Activated T-helper 2 cell treated with anti-CD3 and anti-CD28 coated beads, Interferon-gamma antibody, Interleukin-2, Interleukin-4, amounts not matched to agents 10 μg/mL and 5 μg/mL and 100 μg/mL, durations not matched to agents 14 hours and 24 hours and 36 hours (primary cell): ENCODE data around the gene MOG. TPM values are rescaled to one million over a fixed set of nuclear protein-coding genes. Genes with fewer than 3 reads are reported as not detected.
A peak's percentile ranks its signal among the peaks of the same experiment; 100 is the strongest.
"Not testable (repeated sequence)": the region's sequence is repeated elsewhere in the genome, so short reads cannot be mapped to it uniquely, and the experiment has no call there.

Source experiments
- DNase-seq: peaks from one replicate; pipeline ENCODE4 v3.0.0; 2021; ENCODE audit warnings: low spot score
- H3K27ac Mint-ChIP-seq: one replicate; pipeline ENCODE4 v1.8.0; 2021; ENCODE audit warnings: mixed read lengths
- H3K27me3 Mint-ChIP-seq: one replicate; pipeline ENCODE4 v1.8.0; 2021; ENCODE audit warnings: low read depth, mixed read lengths
- H3K36me3 Mint-ChIP-seq: one replicate; pipeline ENCODE4 v1.8.0; 2021; ENCODE audit warnings: low read depth, mixed read lengths
- H3K4me1 Mint-ChIP-seq: one replicate; pipeline ENCODE4 v1.8.0; 2021; ENCODE audit warnings: low read depth, mixed read lengths
- H3K4me3 Mint-ChIP-seq: one replicate; pipeline ENCODE4 v1.8.0; 2021; ENCODE audit warnings: low read depth, mild to moderate bottlenecking, moderate library complexity, mixed read lengths
- H3K9me3 Mint-ChIP-seq: one replicate; pipeline ENCODE4 v1.8.0; 2021; ENCODE audit warnings: mixed read lengths
- intact Hi-C: fragments of 100-400 bp; cut with micrococcal nuclease; formaldehyde crosslinking; loops from one replicate; pipeline ENCODE4 v1.15.1; 2023
- total RNA-seq: library from RNA; stranded (reverse); gene quantifications from 2 replicates; pipeline ENCODE4 v1.2.3, GENCODE V29; 2022

MOG gene
- total RNA-seq, 1 donor from 2014 or later: not detected

- peaks cover 7% of the 10 kb centered on the region for H3K4me1 Mint-ChIP-seq
- H3K9me3 Mint-ChIP-seq: no peaks in the 10 kb centered on the region
- peak overlapping the region; percentile 98 for H3K27ac Mint-ChIP-seq
- H3K36me3 Mint-ChIP-seq: no peaks in the 10 kb centered on the region
- H3K4me3 Mint-ChIP-seq: peak overlapping the region; percentile 88
- H3K27me3 Mint-ChIP-seq: peaks cover 4% of the 10 kb centered on the region
- DNase-seq: peak; percentile 94
- intact Hi-C loops: loop anchor here (1.0 to 10.0 kb wide), 3 partner anchors 16 to 182 kb away; partner anchors contain the start of gene HLA-F
Observed at GRCh38 chr6:29649701-29650673, 6.9 kb upstream of the MOG start.

- peaks cover 7% of the 10 kb centered on the region for H3K4me1 Mint-ChIP-seq
- no peaks in the 10 kb centered on the region for H3K36me3 Mint-ChIP-seq
- DNase-seq: no peak
- intact Hi-C loops: loop anchor here (5.0 to 10.0 kb wide), 2 partner anchors 73 to 181 kb away; partner anchors contain the start of gene HLA-F
- no peaks in the 10 kb centered on the region for H3K9me3 Mint-ChIP-seq
- no peak overlapping the region for H3K4me3 Mint-ChIP-seq
- no peak overlapping the region for H3K27ac Mint-ChIP-seq
- H3K27me3 Mint-ChIP-seq: peaks cover 11% of the 10 kb centered on the region
Observed at GRCh38 chr6:29651413-29652197, 5.3 kb upstream of the MOG start.

GRCh38 chr6:29652198-29652584 lies 4.7 kb upstream of the MOG start:
- intact Hi-C loops: loop anchor here (5.0 to 10.0 kb wide), 2 partner anchors 73 to 180 kb away; partner anchors contain the start of gene HLA-F
- H3K4me3 Mint-ChIP-seq: no peak overlapping the region
- H3K27ac Mint-ChIP-seq: no peak overlapping the region
- H3K9me3 Mint-ChIP-seq: no peaks in the 10 kb centered on the region
- H3K4me1 Mint-ChIP-seq: peaks cover 7% of the 10 kb centered on the region
- H3K27me3 Mint-ChIP-seq: peaks cover 14% of the 10 kb centered on the region
- no peaks in the 10 kb centered on the region for H3K36me3 Mint-ChIP-seq
- DNase-seq: no peak

- intact Hi-C loops: loop anchor here (5.0 to 10.0 kb wide), 2 partner anchors 71 to 179 kb away; partner anchors contain the start of gene HLA-F
- no peaks in the 10 kb centered on the region for H3K36me3 Mint-ChIP-seq
- H3K27ac Mint-ChIP-seq: no peak overlapping the region
- H3K4me3 Mint-ChIP-seq: no peak overlapping the region
- H3K4me1 Mint-ChIP-seq: peaks cover 7% of the 10 kb centered on the region
- H3K9me3 Mint-ChIP-seq: no peaks in the 10 kb centered on the region
- H3K27me3 Mint-ChIP-seq: peaks cover 23% of the 10 kb centered on the region
- no peak for DNase-seq
Observed at GRCh38 chr6:29653452-29654038, 3.3 kb upstream of the MOG start.

DNA sequence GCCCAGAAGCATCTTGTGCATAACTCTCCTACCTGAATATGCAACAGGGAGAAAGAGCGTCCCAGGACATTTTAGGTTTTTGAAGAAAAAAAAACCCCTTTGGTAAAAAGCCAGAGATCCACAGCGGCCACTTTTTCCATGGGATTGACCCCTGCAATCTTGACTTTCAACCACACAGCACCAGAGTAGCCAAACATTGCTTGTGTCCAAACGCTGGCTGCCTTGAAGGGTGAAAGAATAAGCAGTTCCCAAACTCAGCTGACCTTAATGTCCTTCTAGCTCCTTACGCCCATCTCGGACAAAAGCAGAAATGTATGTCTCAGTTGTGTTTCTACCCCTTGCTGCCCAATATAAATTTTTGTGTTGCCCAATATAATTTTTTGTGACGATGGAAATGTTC lies 1.2 kb upstream of the MOG start:
- DNase-seq: no peak
- intact Hi-C loops: loop anchor here (10.0 kb wide), 1 partner anchor 69 kb away; the partner anchor contains the start of gene HLA-F
- Mint-ChIP-seq H3K36me3 (no peaks in the 10 kb centered on the region), H3K4me1 (peaks cover 4% of the 10 kb centered on the region), H3K4me3 (no peak overlapping the region), H3K9me3 (no peaks in the 10 kb centered on the region), H3K27ac (no peak overlapping the region), H3K27me3 (peaks cover 24% of the 10 kb centered on the region)

DNA sequence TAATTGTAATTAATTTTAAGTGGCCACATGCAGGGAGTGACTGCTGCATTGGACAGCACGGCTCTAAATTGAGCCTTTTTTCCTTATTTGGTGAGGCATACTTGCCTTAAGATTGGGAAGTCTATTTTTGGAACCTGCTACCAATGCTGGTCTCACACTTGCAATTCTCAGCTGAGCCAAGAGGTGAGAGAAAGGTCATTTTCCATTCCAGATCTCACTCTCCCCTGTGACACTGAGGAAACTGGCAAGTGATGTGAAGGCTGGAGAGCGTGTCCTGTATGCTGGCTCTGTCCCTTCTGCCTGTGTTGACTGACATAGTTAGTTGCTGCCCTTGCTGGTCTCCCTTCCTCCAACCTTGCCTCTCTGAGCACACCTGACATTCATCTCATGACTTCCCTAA lies 735 bp upstream of the MOG start:
- no peaks in the 10 kb centered on the region for H3K36me3 Mint-ChIP-seq
- H3K9me3 Mint-ChIP-seq: no peaks in the 10 kb centered on the region
- intact Hi-C loops: loop anchor here (10.0 kb wide), 1 partner anchor 69 kb away; the partner anchor contains the start of gene HLA-F
- peaks cover 4% of the 10 kb centered on the region for H3K4me1 Mint-ChIP-seq
- no peak for DNase-seq
- peaks cover 29% of the 10 kb centered on the region for H3K27me3 Mint-ChIP-seq
- no peak overlapping the region for H3K27ac Mint-ChIP-seq
- H3K4me3 Mint-ChIP-seq: no peak overlapping the region

GRCh38 chr6:29661071-29661470 lies 4.2 kb downstream of the MOG start:
- no peaks in the 10 kb centered on the region for H3K36me3 Mint-ChIP-seq
- no peak overlapping the region for H3K4me3 Mint-ChIP-seq
- H3K4me1 Mint-ChIP-seq: no peaks in the 10 kb centered on the region
- peaks cover 30% of the 10 kb centered on the region for H3K27me3 Mint-ChIP-seq
- no peak for DNase-seq
- no peaks in the 10 kb centered on the region for H3K9me3 Mint-ChIP-seq
- H3K27ac Mint-ChIP-seq: no peak overlapping the region
- intact Hi-C loops: no loop called here

GRCh38 chr6:29661502-29662141 lies 4.7 kb downstream of the MOG start:
- H3K4me3 Mint-ChIP-seq, H3K9me3 Mint-ChIP-seq, H3K27ac Mint-ChIP-seq, H3K4me1 Mint-ChIP-seq, DNase-seq, intact Hi-C loops, H3K36me3 Mint-ChIP-seq: not testable (repeated sequence)
- H3K27me3 Mint-ChIP-seq: peaks cover 27% of the 10 kb centered on the region

- no peak overlapping the region for H3K27ac Mint-ChIP-seq
- no peak for DNase-seq
Observed at GRCh38 chr6:29663300-29664042, 6.6 kb downstream of the MOG start.

DNA sequence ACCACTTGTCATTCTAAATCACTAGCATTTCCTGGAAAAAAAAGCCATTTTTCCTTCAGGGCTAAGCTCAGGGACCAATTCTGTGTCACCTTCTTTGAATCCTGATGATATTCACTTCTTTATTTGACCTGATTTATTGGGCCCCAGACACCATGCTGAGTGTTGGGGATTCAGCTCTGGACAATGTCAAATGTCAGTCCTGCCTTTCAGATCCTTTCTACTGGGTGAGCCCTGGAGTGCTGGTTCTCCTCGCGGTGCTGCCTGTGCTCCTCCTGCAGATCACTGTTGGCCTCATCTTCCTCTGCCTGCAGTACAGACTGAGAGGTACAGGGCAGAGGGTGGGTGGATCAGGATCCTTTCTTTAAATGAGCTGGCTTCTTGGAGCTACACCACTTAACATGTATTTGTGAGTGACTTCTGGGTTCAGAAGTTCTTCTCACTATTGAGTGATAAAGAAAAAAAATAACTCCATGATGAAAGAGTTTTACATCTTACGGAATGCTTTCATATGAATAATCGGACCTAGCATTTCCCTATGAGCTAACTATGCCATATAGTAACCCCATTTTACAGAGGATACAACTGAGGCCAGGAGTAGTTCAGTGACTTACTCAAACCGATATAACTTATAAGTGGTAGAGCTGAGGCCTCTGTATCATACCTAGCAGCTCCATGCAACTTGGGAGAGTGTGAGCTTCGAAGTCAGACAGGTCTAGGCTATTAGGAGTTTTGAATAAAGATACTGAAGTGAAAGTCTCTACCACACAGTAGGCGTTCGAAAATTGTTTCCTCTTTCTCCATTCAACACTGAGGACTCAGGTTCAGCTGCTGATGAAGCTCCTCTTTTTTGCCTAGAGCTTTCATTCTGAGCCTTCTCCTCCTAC lies 9.3 kb downstream of the MOG start:
- H3K27me3 Mint-ChIP-seq: peaks cover 22% of the 10 kb centered on the region
- DNase-seq: no peak
- no peaks in the 10 kb centered on the region for H3K4me1 Mint-ChIP-seq
- H3K27ac Mint-ChIP-seq: no peak overlapping the region
- no peak overlapping the region for H3K4me3 Mint-ChIP-seq
- intact Hi-C loops: no loop called here
- no peaks in the 10 kb centered on the region for H3K9me3 Mint-ChIP-seq
- H3K36me3 Mint-ChIP-seq: no peaks in the 10 kb centered on the region

More at GRCh38 chr6:29663300-29664042, 6.6 kb downstream of the MOG start:
- intact Hi-C loops: no loop called here
- Mint-ChIP-seq H3K36me3 (no peaks in the 10 kb centered on the region), H3K4me3 (no peak overlapping the region), H3K4me1 (no peaks in the 10 kb centered on the region), H3K27me3 (peaks cover 27% of the 10 kb centered on the region), H3K9me3 (no peaks in the 10 kb centered on the region)

DNA sequence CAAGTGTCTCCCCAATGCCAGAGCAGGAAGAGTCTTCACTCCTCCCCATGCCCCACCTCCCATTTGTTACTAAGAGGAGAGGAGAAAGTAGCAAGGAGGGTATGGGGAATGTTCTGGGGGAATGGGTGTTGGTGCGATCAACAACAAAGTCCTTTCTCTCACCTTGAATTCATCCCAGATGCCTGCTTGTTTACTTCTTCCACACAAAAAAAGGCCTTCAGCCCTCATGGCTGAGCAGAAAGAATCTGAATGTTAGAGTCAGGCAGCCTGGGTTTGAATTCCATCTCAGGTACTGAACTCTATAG lies 9.9 kb downstream of the MOG start:
- no peak overlapping the region for H3K27ac Mint-ChIP-seq
- H3K27me3 Mint-ChIP-seq: peaks cover 21% of the 10 kb centered on the region
- no peaks in the 10 kb centered on the region for H3K9me3 Mint-ChIP-seq
- no peak for DNase-seq
- no peaks in the 10 kb centered on the region for H3K4me1 Mint-ChIP-seq
- intact Hi-C loops: no loop called here
- no peak overlapping the region for H3K4me3 Mint-ChIP-seq
- no peaks in the 10 kb centered on the region for H3K36me3 Mint-ChIP-seq
